GM20431 (cell line): ENCODE measurements around the gene ANKHD1.

Source experiments
- in situ Hi-C: fragments of 300-500 bp; cut with MseI, MboI; formaldehyde crosslinking; loops from one replicate; pipeline ENCODE4 v1.15.0; 2020; ENCODE audit warnings: low sequenced_read_pairs; ENCODE audit not compliant: unreplicated experiment

Gene ANKHD1

GRCh38 chr5:140401362-140402257 lies at the start of gene ANKHD1:
Gene ANKHD1 (plus strand): TSS chr5:140401833. CDS start chr5:140401968, 135 bp downstream.
- in situ Hi-C loops, result no loop called here

DNA sequence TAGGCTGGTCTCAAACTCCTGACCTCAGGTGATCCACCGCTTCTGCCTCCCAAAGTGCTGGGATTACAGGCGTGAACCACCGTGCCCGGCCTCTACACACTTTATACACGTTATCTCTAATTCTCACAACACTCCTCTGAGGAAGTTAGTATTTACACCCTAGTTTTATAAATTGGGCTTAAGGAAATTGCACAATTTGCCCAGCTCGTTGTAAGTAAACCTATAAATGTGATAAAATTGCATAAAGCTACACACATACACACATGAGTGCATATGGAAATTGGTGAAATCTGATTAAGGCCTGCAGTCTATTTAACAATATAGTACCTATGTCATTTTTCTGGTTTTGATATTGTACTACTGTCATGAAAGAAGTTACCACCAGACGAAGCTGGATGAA lies 46.1 kb upstream of the ANKHD1 start:
- in situ Hi-C loops, result loop anchor here (25.0 kb wide), 2 partner anchors 282 to 293 kb away; partner anchors contain the start of genes CD14, IK, NDUFA2 and TMCO6

GRCh38 chr5:140356853-140357725 lies 44.5 kb upstream of the ANKHD1 start:
- in situ Hi-C loops, result loop anchor here (25.0 kb wide), 2 partner anchors 280 to 295 kb away; partner anchors contain the start of genes CD14, IK, NDUFA2 and TMCO6

- in situ Hi-C loops, result loop anchor here (25.0 kb wide), 2 partner anchors 280 to 295 kb away; partner anchors contain the start of genes CD14, IK, NDUFA2 and TMCO6
Measured at GRCh38 chr5:140357726-140358093, 43.9 kb upstream of the ANKHD1 start.

DNA sequence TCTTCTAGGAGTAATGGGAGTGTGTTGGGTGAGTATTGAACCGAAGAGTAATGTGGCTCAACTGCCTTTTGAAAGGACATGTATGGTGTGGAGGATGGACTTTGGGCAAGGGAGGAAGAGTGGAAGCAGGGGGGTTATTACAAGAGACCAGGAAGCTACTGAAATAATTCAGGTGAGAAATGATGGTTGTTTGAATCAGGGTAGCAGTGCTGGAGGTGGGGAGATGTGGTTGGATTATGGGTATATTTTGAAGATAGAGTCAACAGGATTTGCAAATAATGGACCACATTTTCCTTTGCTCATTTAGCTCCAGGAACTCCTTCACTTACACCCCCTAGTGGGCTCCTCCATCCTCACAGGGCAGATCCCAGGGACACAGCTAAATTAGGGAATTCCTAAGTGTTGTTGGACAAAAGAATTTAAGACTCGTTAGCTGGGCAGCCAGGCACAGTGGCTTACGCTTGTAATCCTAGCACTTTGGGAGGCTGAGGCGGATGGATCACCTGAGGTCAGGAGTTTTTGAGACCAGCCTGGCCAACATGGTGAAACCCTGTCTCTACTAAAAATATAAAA lies 42.8 kb upstream of the ANKHD1 start:
- in situ Hi-C loops, result loop anchor here (25.0 kb wide), 2 partner anchors 278 to 297 kb away; partner anchors contain the start of genes CD14, IK, NDUFA2 and TMCO6

GRCh38 chr5:140360101-140360500 lies 41.5 kb upstream of the ANKHD1 start, which contains the start of gene SLC4A9:
Gene SLC4A9 (plus strand): TSS chr5:140360194. CDS start chr5:140360237, 43 bp downstream.
- in situ Hi-C loops, result loop anchor here (25.0 kb wide), 2 partner anchors 277 to 298 kb away; partner anchors contain the start of genes CD14, IK, NDUFA2 and TMCO6

DNA sequence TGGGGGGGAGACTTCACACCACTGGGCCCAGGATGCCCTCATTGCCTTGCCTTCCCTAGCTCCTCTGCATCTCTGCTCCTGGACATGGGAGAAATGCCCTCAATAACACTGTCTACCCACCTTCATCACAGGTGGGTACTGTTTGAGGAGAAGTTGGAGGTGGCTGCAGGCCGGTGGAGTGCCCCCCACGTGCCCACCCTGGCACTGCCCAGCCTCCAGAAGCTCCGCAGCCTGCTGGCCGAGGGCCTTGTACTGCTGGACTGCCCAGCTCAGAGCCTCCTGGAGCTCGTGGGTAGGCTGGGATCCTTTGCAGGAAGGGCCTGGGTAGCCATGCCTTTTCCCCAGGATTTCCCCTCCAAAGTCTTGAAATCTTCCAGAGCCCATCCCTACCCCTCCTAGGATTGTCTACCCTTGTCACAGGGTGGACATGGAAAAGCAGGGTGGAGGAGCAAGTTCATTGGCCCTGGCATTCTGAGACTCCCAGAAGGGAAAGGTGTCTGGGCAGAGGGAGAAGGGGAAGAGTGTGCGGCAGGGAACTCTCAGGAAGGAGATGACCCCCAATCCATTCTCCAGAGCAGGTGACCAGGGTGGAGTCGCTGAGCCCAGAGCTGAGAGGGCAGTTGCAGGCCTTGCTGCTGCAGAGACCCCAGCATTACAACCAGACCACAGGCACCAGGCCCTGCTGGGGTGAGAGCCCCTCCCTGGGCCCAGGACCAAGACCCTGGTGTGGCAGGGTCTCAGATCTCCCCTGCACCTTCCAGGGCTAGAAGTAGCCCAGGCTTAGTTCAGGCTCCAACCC lies 40.8 kb upstream of the ANKHD1 start:
- in situ Hi-C loops, result loop anchor here (25.0 kb wide), 2 partner anchors 276 to 299 kb away; partner anchors contain the start of genes CD14, IK, NDUFA2 and TMCO6

- in situ Hi-C loops, result loop anchor here (25.0 kb wide), 2 partner anchors 275 to 300 kb away; partner anchors contain the start of genes CD14, IK, NDUFA2 and TMCO6
Measured at GRCh38 chr5:140361901-140362300, 39.7 kb upstream of the ANKHD1 start.

- in situ Hi-C loops, result loop anchor here (25.0 kb wide), 2 partner anchors 275 to 300 kb away; partner anchors contain the start of genes CD14, IK, NDUFA2 and TMCO6
Measured at GRCh38 chr5:140362311-140362710, 39.3 kb upstream of the ANKHD1 start.

- in situ Hi-C loops, result loop anchor here (25.0 kb wide), 2 partner anchors 274 to 301 kb away; partner anchors contain the start of genes CD14, IK, NDUFA2 and TMCO6
Measured at GRCh38 chr5:140362875-140363630, 38.6 kb upstream of the ANKHD1 start.

GRCh38 chr5:140363631-140364471 lies 37.8 kb upstream of the ANKHD1 start:
- in situ Hi-C loops, result loop anchor here (25.0 kb wide), 2 partner anchors 273 to 302 kb away; partner anchors contain the start of genes CD14, IK, NDUFA2 and TMCO6

- in situ Hi-C loops, result loop anchor here (25.0 kb wide), 2 partner anchors 273 to 302 kb away; partner anchors contain the start of genes CD14, IK, NDUFA2 and TMCO6
Measured at GRCh38 chr5:140364472-140364765, 37.2 kb upstream of the ANKHD1 start.

DNA sequence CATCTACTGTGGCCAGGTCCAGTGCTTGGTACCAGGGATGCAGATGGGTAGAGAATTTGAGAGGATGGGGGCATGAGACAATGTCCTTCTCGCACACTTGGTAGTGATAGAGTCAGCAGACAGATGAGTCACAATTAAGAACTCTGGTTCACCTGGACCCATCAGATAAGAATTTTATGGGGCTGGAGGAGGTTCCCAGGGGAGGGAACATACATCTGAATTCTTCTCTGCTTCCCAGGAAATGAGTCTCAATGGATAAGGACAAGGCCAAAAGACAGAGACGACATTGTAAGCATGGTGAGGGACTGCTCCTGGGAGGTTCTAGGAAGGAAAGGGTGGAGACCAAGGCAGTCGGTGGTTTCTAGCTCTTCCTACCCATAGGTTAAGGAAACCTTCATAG lies 36.4 kb upstream of the ANKHD1 start:
- in situ Hi-C loops, result loop anchor here (25.0 kb wide), 2 partner anchors 272 to 303 kb away; partner anchors contain the start of genes CD14, IK, NDUFA2 and TMCO6

DNA sequence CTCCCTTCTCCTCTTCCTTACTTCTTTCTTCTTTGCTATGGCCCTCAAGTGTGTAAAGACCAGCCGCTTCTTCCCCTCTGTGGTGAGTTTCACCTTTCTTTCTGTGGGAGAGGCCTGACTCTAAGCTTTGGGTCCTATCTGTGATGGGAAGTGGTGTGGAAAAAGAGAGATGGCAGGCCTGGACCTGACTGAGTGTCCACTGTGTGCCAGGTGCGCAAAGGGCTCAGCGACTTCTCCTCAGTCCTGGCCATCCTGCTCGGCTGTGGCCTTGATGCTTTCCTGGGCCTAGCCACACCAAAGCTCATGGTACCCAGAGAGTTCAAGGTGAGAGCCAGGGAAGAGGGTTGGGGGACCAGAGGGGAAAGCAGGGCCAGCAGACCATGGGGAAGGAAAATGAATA lies 35.7 kb upstream of the ANKHD1 start:
- in situ Hi-C loops, result loop anchor here (25.0 kb wide), 2 partner anchors 271 to 304 kb away; partner anchors contain the start of genes CD14, IK, NDUFA2 and TMCO6

DNA sequence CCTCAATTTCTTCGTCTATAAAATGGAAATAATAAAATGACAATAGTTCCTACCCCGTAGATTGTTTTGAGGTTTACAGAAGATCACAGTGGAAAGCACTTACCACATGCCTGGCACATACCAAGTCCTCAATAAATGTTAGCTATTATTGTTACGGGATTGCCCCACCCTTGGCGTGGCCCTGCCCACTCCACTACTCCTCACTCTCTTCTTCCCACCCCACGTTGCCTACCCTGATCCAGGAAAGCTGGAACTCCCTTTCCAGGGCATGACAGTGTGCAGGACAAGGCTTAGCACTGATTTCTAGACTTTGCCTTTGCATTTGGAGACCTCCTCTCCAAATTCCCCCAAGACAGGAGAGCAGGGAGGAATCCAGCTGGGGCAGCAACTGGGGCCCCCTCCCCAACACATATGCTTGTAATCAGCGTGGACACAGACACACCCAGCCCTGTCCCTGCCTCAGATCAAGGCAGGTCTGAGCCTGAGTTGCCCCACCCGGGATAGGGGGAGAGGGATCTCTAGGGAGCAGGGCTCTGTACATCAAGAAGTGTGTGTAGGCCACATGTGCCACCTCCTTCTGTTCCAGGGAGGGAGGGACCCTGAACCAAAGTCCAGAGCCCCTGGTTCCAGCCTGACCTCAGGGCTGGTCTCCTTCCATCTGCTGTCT lies 34.9 kb upstream of the ANKHD1 start:
- in situ Hi-C loops, result loop anchor here (25.0 kb wide), 2 partner anchors 271 to 304 kb away; partner anchors contain the start of genes CD14, IK, NDUFA2 and TMCO6
